Testis (tissue), 3 donors: Measurements from ENCODE around the gene CRYBB1. TPM values are rescaled to one million over a fixed set of nuclear protein-coding genes. Genes with fewer than 3 reads are reported as not detected.

Experiments
- DNase-seq: peaks from one replicate; pipeline ENCODE4 v3.0.0-alpha.2; 2019
- H3K27ac ChIP-seq, 2 donors: fragments of 200-600 bp; sonication (generic); one replicate each; pipeline ENCODE4 v1.5.1; 2019
- H3K27me3 ChIP-seq: fragments of 200-600 bp; sonication (generic); one replicate; pipeline ENCODE4 v1.5.1; 2019
- H3K36me3 ChIP-seq: fragments of 200-600 bp; sonication (generic); one replicate; pipeline ENCODE4 v1.5.1; 2017; ENCODE audit warnings: low read depth; ENCODE audit errors: missing control alignments
- H3K4me1 ChIP-seq: fragments of 200-600 bp; sonication (generic); one replicate; pipeline ENCODE4 v1.5.1; 2019
- H3K4me3 ChIP-seq, 2 donors: fragments of 200-600 bp; sonication (generic); one replicate each; pipeline ENCODE4 v1.5.1; 2017 to 2019
- H3K9me3 ChIP-seq: fragments of 200-600 bp; sonication (generic); one replicate; pipeline ENCODE4 v1.5.1; 2017
- POLR2A ChIP-seq: fragments of 450-650 bp; IDR thresholded peaks from one replicate; pipeline ENCODE4 v1.6.1; 2017; ENCODE audit warnings: antibody characterized with exemption, mild to moderate bottlenecking, moderate library complexity
- WGBS, 2 donors: methylation state at CpG; one replicate each; pipeline ENCODE4 v1.1.5; 2018; 5-methylcytosine and 5-hydroxymethylcytosine counted together
- intact Hi-C: fragments of 100-400 bp; cut with DNase I; formaldehyde crosslinking; loops from one replicate; pipeline ENCODE4 v1.15.1; 2023; ENCODE audit warnings: low total_unique reads
- microRNA counts, 2 donors: library from miRNA; unstranded; fragments of <30 nt; microRNA quantifications; one replicate each; lab custom pipeline; 2016
- microRNA-seq, 2 donors: library from miRNA; unstranded; fragments of <30 nt; microRNA quantifications; one replicate each; pipeline ENCODE4, GENCODE V29; 2016; ENCODE audit warnings: borderline number of aligned reads in 2 of 2, borderline replicate concordance in 1 of 2
- polyA plus RNA-seq: library from polyadenylated mRNA; stranded (reverse); fragments of 350-450 nt; fragmentation: Illumina TruSeq; extraction: RNeasy Lipid Tissue Mini Kit (QIAGEN cat#74804); gene quantifications from one replicate; pipeline ENCODE4 v1.2.3, GENCODE V29; 2014; ENCODE audit warnings: low read depth, low replicate concordance; ENCODE audit not compliant: insufficient read depth
- small RNA-seq, 2 donors: library from RNA; depleted of rRNA; stranded (forward); fragments of <200 nt; gene quantifications; one replicate each; pipeline ENCODE3, GENCODE V24; 2016
- total RNA-seq, 2 donors: library from RNA; depleted of rRNA; stranded (reverse); fragments of >200 nt; gene quantifications; one replicate each; pipeline ENCODE4 v1.2.3, GENCODE V29; 2016
- TF ChIP-seq, protein P1 (sequence below), 3 experiments: fragments of 450-650 bp in 2 of 3; fragments of 200-600 bp in 1 of 3; sonication (generic) in 1 of 3; IDR thresholded peaks; one replicate each; pipeline ENCODE4 v1.5.1; 2016 to 2019; ENCODE audit warnings: antibody characterized with exemption in 3 of 3, mild to moderate bottlenecking in 2 of 3, moderate library complexity in 1 of 3

CRYBB1 gene
- total and polyA plus RNA-seq, 3 donors from 2014 or later: 0.80 TPM; not detected in 2

DNA sequence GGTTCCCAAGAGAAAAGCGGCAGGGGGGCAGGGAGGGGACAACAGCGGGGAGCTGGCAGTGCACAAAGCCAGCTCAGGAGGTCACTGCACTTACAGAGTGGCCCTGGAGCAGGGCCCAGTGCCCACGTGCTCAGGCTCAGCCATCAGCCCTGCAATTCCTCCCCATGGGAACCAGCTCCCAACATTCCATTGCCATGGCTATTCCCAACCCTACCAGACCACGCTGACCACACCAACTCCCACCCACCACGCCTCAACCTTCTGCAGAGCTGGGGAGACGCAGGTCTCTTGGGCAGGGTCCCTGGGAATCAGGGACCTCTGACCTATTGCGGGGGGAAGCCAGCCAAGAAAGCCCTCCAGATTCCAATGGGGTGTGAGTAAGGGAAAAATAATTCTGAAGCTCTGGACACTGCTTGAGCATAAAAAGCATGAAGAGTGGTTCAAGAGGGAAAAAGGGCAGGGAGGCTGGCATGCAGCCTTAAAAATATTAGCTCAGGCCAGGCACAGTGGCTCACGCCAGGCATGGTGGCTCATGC, 67.3 kb downstream of the CRYBB1 start:
- Histone ChIP-seq H3K4me1 (peaks cover 17% of the 10 kb centered on the region), H3K27ac (peak overlapping the region; percentile 1 to 45), H3K4me3 (no peak overlapping the region), H3K9me3 (no peaks in the 10 kb centered on the region), H3K27me3 (no peaks in the 10 kb centered on the region), H3K36me3 (no peaks in the 10 kb centered on the region)
- WGBS, 2 donors: 56 to 61% methylated on average over 3 to 8 of the region's 8 CpGs
- intact Hi-C loops: no loop called here
- DNase-seq: peak; percentile 73
- no peak for TF ChIP-seq POLR2A
- TF ChIP-seq, protein P1, sequence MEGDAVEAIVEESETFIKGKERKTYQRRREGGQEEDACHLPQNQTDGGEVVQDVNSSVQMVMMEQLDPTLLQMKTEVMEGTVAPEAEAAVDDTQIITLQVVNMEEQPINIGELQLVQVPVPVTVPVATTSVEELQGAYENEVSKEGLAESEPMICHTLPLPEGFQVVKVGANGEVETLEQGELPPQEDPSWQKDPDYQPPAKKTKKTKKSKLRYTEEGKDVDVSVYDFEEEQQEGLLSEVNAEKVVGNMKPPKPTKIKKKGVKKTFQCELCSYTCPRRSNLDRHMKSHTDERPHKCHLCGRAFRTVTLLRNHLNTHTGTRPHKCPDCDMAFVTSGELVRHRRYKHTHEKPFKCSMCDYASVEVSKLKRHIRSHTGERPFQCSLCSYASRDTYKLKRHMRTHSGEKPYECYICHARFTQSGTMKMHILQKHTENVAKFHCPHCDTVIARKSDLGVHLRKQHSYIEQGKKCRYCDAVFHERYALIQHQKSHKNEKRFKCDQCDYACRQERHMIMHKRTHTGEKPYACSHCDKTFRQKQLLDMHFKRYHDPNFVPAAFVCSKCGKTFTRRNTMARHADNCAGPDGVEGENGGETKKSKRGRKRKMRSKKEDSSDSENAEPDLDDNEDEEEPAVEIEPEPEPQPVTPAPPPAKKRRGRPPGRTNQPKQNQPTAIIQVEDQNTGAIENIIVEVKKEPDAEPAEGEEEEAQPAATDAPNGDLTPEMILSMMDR (IDR thresholded peaks at IDR 0.05): no peak

DNA sequence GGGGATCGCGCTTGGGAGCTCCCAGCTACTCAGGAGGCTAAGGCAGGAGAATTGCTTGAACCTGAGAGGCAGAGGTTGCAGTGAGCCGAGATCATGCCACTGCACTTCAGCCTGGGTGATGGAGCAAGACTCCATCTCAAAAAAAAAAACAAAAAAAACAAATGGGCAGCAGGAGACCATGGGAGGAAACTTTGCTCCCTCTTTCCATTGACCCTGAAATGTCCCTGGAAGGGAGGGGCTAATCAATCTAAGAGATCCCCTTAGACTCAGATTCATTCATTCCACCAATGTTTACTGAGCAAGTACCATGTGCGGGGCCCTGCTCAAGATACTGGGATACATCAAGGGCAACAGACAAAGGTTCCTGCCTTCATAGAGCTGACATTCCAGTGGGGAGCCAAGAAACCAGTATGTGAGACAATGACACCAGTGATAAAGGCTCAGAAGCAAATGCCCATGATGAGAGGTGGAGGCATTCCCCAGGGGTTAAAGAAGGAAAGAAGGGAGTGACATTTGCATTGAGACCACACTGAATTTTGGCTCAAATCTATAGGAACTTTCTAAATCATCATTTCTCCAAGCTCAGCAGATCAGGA, 67.8 kb downstream of the CRYBB1 start:
- 88 to 94% methylated on average over 4 of the region's 4 CpGs for WGBS, 2 donors
- H3K27ac ChIP-seq: peak overlapping the region; percentile 1 to 45

More for the DNA sequence above, 67.8 kb downstream of the CRYBB1 start:
- DNase-seq: no peak
- H3K27me3 ChIP-seq: no peaks in the 10 kb centered on the region
- intact Hi-C loops: no loop called here
- peaks cover 17% of the 10 kb centered on the region for H3K4me1 ChIP-seq
- no peaks in the 10 kb centered on the region for H3K9me3 ChIP-seq
- TF ChIP-seq, protein P1 (IDR thresholded peaks at IDR 0.05): no peak
- TF ChIP-seq POLR2A: no peak
- H3K36me3 ChIP-seq: no peaks in the 10 kb centered on the region
- H3K4me3 ChIP-seq: no peak overlapping the region

MicroRNAs within 50 kb of the gene (microRNA counts, 767-probe panel; counts per million panel counts)
- 0 to 152 counts per million in 2 donors for microRNA hsa-miR-548j (lab: Ali Mortazavi, UCI)

Small RNAs within 50 kb of the gene (microRNA-seq; reads per million reads assigned to microRNA genes)
- gene MIR548J: 2.8 to 6.2 reads per million in 2 donors

Small RNAs within 50 kb of the gene (small RNA-seq; reads per million reads assigned to genes)
- gene MIR548J (0 reads per million in 2 donors), gene RF01874 (0 reads per million in 2 donors)

Other genes starting within 250 kb of the CRYBB1 start
- 1 to 10 TPM; 4.8 to 5.0 TPM for gene ASPHD2, start 188.8 kb downstream of the CRYBB1 start, total RNA-seq
- 4.2 TPM for gene ASPHD2, start 188.8 kb downstream of the CRYBB1 start, polyA plus RNA-seq
- gene HPS4, start 134.2 kb downstream of the CRYBB1 start, total RNA-seq: 100 to 1,000 TPM; 103 to 110 TPM
- gene HPS4, start 134.2 kb downstream of the CRYBB1 start, polyA plus RNA-seq: 68.8 TPM
- 10 to 100 TPM; 22.7 to 27.2 TPM for gene SRRD, start 134.2 kb downstream of the CRYBB1 start, total RNA-seq
- 37.9 TPM for gene SRRD, start 134.2 kb downstream of the CRYBB1 start, polyA plus RNA-seq
- gene TFIP11, start 105.6 kb downstream of the CRYBB1 start, total RNA-seq: 10 to 100 TPM; 44.3 to 51.3 TPM
- gene TFIP11, start 105.6 kb downstream of the CRYBB1 start, polyA plus RNA-seq: 100 TPM
- 100 to 1,000 TPM; 169 to 218 TPM for gene TPST2, start 27.9 kb downstream of the CRYBB1 start, total RNA-seq
- 32.8 TPM for gene TPST2, start 27.9 kb downstream of the CRYBB1 start, polyA plus RNA-seq
- gene CRYBA4, start 3.9 kb upstream of the CRYBB1 start, total RNA-seq: 1 to 10 TPM in 1 of 2 donors, under 1 TPM in 1; 0.93 to 2.3 TPM
- 2.6 TPM for gene CRYBA4, start 3.9 kb upstream of the CRYBB1 start, polyA plus RNA-seq
- 1 to 10 TPM; 2.4 to 3.3 TPM for gene MIAT, start 39.6 kb upstream of the CRYBB1 start, total RNA-seq
- gene MIAT, start 39.6 kb upstream of the CRYBB1 start, polyA plus RNA-seq: 1.7 TPM